BLaER1 treated with 17β-estradiol and CSF1 and Interleukin-3, amounts not matched to agents 10 nM and 100 nM (cell line): ENCODE data around the gene YEATS2.
"Not testable (repeated sequence)": the region's sequence is repeated elsewhere in the genome, so short reads cannot be mapped to it uniquely, and the experiment has no call there.

Source experiments
- H3K27ac ChIP-seq, 11 experiments: shearing (Covaris generic); formaldehyde crosslinking; 2 replicates each; pipeline ENCODE4 v1.8.1; 2022
- H3K27me3 ChIP-seq, 11 experiments: shearing (Covaris generic); formaldehyde crosslinking; 2 replicates each; pipeline ENCODE4 v1.8.1; 2022
- H3K36me3 ChIP-seq, 11 experiments: shearing (Covaris generic); formaldehyde crosslinking; 2 replicates each; pipeline ENCODE4 v1.8.1; 2022
- H3K4me1 ChIP-seq, 10 experiments: shearing (Covaris generic); formaldehyde crosslinking; 2 replicates each; pipeline ENCODE4 v1.8.1; 2022
- H3K4me2 ChIP-seq, 11 experiments: shearing (Covaris generic); formaldehyde crosslinking; 2 replicates each; pipeline ENCODE4 v1.8.1; 2022
- H3K4me3 ChIP-seq, 10 experiments: shearing (Covaris generic); formaldehyde crosslinking; 2 replicates each; pipeline ENCODE4 v1.8.1; 2022
- H3K9ac ChIP-seq, 11 experiments: shearing (Covaris generic); formaldehyde crosslinking; 2 replicates each; pipeline ENCODE4 v1.8.1; 2022
- H3K9me3 ChIP-seq, 11 experiments: shearing (Covaris generic); formaldehyde crosslinking; replicated peaks in 1 of 11; 2 replicates each; pipeline ENCODE4 v1.8.1; 2022
- H4K20me1 ChIP-seq, 11 experiments: shearing (Covaris generic); formaldehyde crosslinking; 2 replicates each; pipeline ENCODE4 v1.8.1; 2022
- Cebpa-rat ChIP-seq, 11 experiments: shearing (Covaris generic); IDR thresholded peaks; 2 replicates each; pipeline ENCODE4 v1.8.1; 2022

Gene YEATS2

DNA sequence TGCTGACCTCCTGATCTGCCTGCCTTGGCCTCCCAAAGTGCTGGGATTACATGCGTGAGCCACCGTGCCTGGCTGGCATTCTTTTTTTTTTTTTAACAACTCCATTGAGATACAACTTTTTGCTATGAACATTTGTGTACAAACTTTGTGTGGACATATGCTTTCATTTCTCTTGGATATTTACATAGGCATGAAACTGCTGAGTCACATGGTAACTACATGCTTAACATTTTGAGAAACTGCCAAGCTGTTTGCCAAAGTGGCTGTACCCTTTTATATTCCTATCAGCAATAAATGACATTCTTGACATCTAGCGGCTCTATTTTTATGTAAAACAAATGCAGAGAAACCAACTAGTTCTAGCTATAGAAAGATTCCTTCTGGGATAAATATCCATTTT, 8.7 kb upstream of the YEATS2 start:
- TF ChIP-seq Cebpa-rat (IDR thresholded peaks at IDR 0.05) = no peak
- H4K20me1 ChIP-seq = no peaks in the 10 kb centered on the region
- H3K27me3 ChIP-seq = no peaks in the 10 kb centered on the region
- peak overlapping the region in 1 of 11 experiments; percentile 47; a peak in 1 of 22 replicates for H3K27ac ChIP-seq
- no peak overlapping the region for H3K9ac ChIP-seq
- H3K9me3 ChIP-seq = peaks cover 0 to 7% (median 0%) of the 10 kb centered on the region in 11 experiments; a peak in 1 of 22 replicates
- H3K4me2 ChIP-seq = no peak overlapping the region
- no peaks in the 10 kb centered on the region for H3K36me3 ChIP-seq
- H3K4me1 ChIP-seq = peaks cover 0 to 7% (median 0%) of the 10 kb centered on the region in 10 experiments; a peak in 2 of 20 replicates
- no peak overlapping the region for H3K4me3 ChIP-seq

GRCh38 chr3:183689621-183690020, 8.0 kb upstream of the YEATS2 start:
- H3K36me3 ChIP-seq, H3K4me3 ChIP-seq, H3K27me3 ChIP-seq, H3K9ac ChIP-seq, H3K9me3 ChIP-seq, H4K20me1 ChIP-seq, H3K27ac ChIP-seq, H3K4me1 ChIP-seq, H3K4me2 ChIP-seq: not testable (repeated sequence)

GRCh38 chr3:183690402-183690995, 7.1 kb upstream of the YEATS2 start:
- no peaks in the 10 kb centered on the region for H3K36me3 ChIP-seq
- no peak overlapping the region for H3K9ac ChIP-seq
- peaks cover 0 to 8% (median 0%) of the 10 kb centered on the region in 10 experiments; a peak in 4 of 20 replicates for H3K4me1 ChIP-seq
- H3K4me2 ChIP-seq = no peak overlapping the region
- no peak overlapping the region for H3K27ac ChIP-seq
- H4K20me1 ChIP-seq = no peaks in the 10 kb centered on the region
- H3K4me3 ChIP-seq = no peak overlapping the region
- no peaks in the 10 kb centered on the region for H3K27me3 ChIP-seq
- TF ChIP-seq Cebpa-rat (IDR thresholded peaks at IDR 0.05) = no peak
- H3K9me3 ChIP-seq = peaks cover 0 to 7% (median 0%) of the 10 kb centered on the region in 11 experiments; a peak in 1 of 22 replicates

DNA sequence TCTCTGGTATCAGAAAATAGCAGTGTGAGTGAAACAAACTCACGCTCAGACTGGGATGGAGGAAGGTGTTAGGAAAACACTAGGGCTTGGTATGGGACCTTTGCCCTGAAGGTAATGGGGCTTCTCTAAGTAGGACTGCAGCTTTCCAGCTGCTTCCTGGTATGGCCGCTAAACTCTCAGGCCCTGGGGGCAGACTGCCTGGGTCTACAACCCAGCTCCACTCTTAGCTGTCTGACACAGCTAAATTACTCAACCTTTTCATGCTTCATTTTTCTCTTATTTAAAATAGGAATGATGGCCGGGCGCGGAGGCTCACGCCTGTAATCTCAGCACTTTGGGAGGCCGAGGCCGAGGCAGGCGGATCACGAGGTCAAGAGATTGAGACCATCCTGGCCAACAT, 5.2 kb upstream of the YEATS2 start:
- H3K27me3 ChIP-seq = no peaks in the 10 kb centered on the region

DNA sequence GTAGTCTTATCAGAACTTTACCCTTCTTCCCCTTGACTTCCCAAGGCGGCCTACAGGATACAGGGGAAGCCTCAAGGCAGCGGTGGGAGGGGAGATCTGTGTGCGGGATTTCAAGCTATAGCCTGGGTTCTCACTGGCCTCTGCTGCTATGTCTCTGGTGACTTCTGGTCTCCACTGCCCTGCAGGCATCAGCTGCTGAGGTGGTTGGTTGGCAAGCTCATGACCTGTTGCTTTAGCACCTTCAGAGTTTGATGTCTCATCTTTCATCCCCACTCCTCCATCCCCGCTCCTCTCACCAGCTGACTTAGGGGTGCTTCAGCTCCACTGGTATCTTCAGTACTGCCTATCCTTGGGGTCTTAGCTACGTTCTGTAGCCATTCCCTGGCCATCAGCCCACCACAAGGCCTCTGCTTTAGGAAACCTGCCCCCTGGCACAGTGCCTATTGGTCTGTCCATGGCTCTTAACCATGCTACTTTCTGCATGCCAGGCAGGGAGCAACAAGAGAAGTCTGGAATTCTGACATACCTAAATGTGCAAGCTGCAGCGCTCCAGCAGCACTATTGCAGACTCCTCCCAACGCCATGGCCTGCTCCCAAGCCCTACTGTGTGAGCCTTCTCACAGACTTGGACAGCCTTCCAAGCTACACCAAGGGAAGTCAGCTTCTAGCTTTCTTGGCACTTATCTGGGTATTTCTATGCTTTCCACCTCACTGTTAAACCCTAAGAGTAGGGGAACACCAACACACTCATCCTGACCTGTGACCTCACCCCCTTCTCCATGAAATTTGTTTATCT, 1.8 kb upstream of the YEATS2 start:
- Histone ChIP-seq H4K20me1 (peaks cover 6 to 24% (median 18%) of the 10 kb centered on the region in 11 experiments; a peak in 17 of 22 replicates), H3K4me1 (peaks cover 17 to 24% (median 21%) of the 10 kb centered on the region in 10 experiments), H3K9ac (no peak overlapping the region), H3K4me3 (no peak overlapping the region), H3K9me3 (no peaks in the 10 kb centered on the region), H3K36me3 (no peaks in the 10 kb centered on the region), H3K27ac (no peak overlapping the region), H3K4me2 (no peak overlapping the region), H3K27me3 (no peaks in the 10 kb centered on the region)
- TF ChIP-seq Cebpa-rat (IDR thresholded peaks at IDR 0.05) = no peak

More for the DNA sequence above, 5.2 kb upstream of the YEATS2 start:
- Histone ChIP-seq H3K36me3 (no peaks in the 10 kb centered on the region), H3K4me3 (no peak overlapping the region), H3K9me3 (peaks cover 0 to 3% (median 0%) of the 10 kb centered on the region in 11 experiments; a peak in 1 of 22 replicates), H3K9ac (no peak overlapping the region), H3K27ac (no peak overlapping the region), H3K4me1 (peaks cover 0 to 11% (median 5%) of the 10 kb centered on the region in 10 experiments; a peak in 10 of 20 replicates), H4K20me1 (no peaks in the 10 kb centered on the region), H3K4me2 (no peak overlapping the region)
- no peak for TF ChIP-seq Cebpa-rat (IDR thresholded peaks at IDR 0.05)

- Histone ChIP-seq H3K27ac (peak overlapping the region; percentile 35 to 99 (median 98); a peak in 21 of 22 replicates), H3K9ac (peak overlapping the region; percentile 96 to 100 (median 99); a peak in 20 of 22 replicates)
Observed at GRCh38 chr3:183697123-183697609, 431 bp upstream of the YEATS2 start.

GRCh38 chr3:183698318-183698751, 738 bp downstream of the YEATS2 start:
- Histone ChIP-seq H3K9me3 (no peaks in the 10 kb centered on the region), H3K36me3 (peaks cover 14 to 25% (median 20%) of the 10 kb centered on the region in 11 experiments), H3K4me1 (peaks cover 38 to 50% (median 47%) of the 10 kb centered on the region in 10 experiments), H3K4me2 (peak overlapping the region; percentile 86 to 99 (median 93)), H4K20me1 (peaks cover 29 to 50% (median 44%) of the 10 kb centered on the region in 11 experiments), H3K4me3 (peak overlapping the region; percentile 87 to 100 (median 98)), H3K27me3 (no peaks in the 10 kb centered on the region), H3K9ac (peak overlapping the region; percentile 96 to 100 (median 99)), H3K27ac (peak overlapping the region; percentile 91 to 99 (median 98))
- TF ChIP-seq Cebpa-rat (IDR thresholded peaks at IDR 0.05) = no peak

More at GRCh38 chr3:183697123-183697609, 431 bp upstream of the YEATS2 start:
- no peak for TF ChIP-seq Cebpa-rat (IDR thresholded peaks at IDR 0.05)
- H3K36me3 ChIP-seq = peaks cover 10 to 13% (median 11%) of the 10 kb centered on the region in 11 experiments
- no peaks in the 10 kb centered on the region for H3K9me3 ChIP-seq
- no peaks in the 10 kb centered on the region for H3K27me3 ChIP-seq
- H4K20me1 ChIP-seq = peaks cover 18 to 38% (median 32%) of the 10 kb centered on the region in 11 experiments; a peak in 20 of 22 replicates
- peak overlapping the region; percentile 39 to 94 (median 62) for H3K4me2 ChIP-seq
- peaks cover 31 to 38% (median 35%) of the 10 kb centered on the region in 10 experiments for H3K4me1 ChIP-seq
- H3K4me3 ChIP-seq = peak overlapping the region; percentile 87 to 100 (median 98)

DNA sequence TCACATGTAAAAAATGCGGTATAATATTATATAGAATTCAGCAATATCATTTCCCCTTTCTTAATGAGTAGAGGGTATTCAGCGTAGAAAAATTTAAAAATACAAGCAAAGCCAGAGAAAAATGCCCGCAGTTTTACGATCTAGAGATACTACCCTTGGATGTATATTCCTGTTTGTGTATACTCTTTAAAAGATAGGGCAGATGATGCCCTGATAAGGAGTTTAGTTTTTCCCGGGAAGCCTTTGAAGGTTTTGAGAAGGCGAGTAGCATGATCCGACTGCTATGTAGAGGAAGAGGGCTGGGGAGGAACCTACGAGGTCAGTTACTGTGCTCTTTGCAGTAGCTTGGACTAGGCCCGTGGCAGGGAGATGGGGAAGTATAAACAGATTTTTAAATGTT, 1.2 kb downstream of the YEATS2 start:
- H4K20me1 ChIP-seq = peaks cover 34 to 54% (median 48%) of the 10 kb centered on the region in 11 experiments
- no peak for TF ChIP-seq Cebpa-rat (IDR thresholded peaks at IDR 0.05)

More for the DNA sequence above, 1.2 kb downstream of the YEATS2 start:
- H3K9ac ChIP-seq = peak overlapping the region; percentile 96 to 100 (median 99)
- H3K27ac ChIP-seq = peak overlapping the region; percentile 91 to 99 (median 98); a peak in 21 of 22 replicates
- H3K36me3 ChIP-seq = peaks cover 14 to 29% (median 20%) of the 10 kb centered on the region in 11 experiments
- peak overlapping the region; percentile 87 to 100 (median 98) for H3K4me3 ChIP-seq
- H3K27me3 ChIP-seq = no peaks in the 10 kb centered on the region
- no peaks in the 10 kb centered on the region for H3K9me3 ChIP-seq
- H3K4me2 ChIP-seq = peak overlapping the region; percentile 86 to 99 (median 93)
- peaks cover 41 to 53% (median 51%) of the 10 kb centered on the region in 10 experiments for H3K4me1 ChIP-seq
